Measurements from ENCODE around the gene DGKB.

DGKB gene

GRCh38 chr7:14275356-14275755 is 627.2 kb downstream of the DGKB start:
- no peak for ATAC-seq
- no peak for TF ChIP-seq RARB (CRISPR knock-in tag; IDR thresholded peaks at IDR 0.05)
- no peak for TF ChIP-seq ZC3H10 (CRISPR knock-in tag; IDR thresholded peaks at IDR 0.05)
- TF ChIP-seq GLIS3 (CRISPR knock-in tag; IDR thresholded peaks at IDR 0.05) = no peak
- TF ChIP-seq PATZ1 (CRISPR knock-in tag; IDR thresholded peaks at IDR 0.05; ENCODE audit: borderline replicate concordance) = no peak
- TF ChIP-seq BACH2 (CRISPR knock-in tag; IDR thresholded peaks at IDR 0.05; ENCODE audit: borderline replicate concordance) = no peak

- no peak for ATAC-seq
- TF ChIP-seq OSR1 (CRISPR knock-in tag; IDR thresholded peaks at IDR 0.05) = no peak
- TF ChIP-seq CSDC2 (CRISPR knock-in tag; IDR thresholded peaks at IDR 0.05) = no peak
- no peak for TF ChIP-seq PPARA (CRISPR knock-in tag; IDR thresholded peaks at IDR 0.05; ENCODE audit: borderline replicate concordance)
- no peak for TF ChIP-seq ESRRG (CRISPR knock-in tag; IDR thresholded peaks at IDR 0.05)
- TF ChIP-seq SNAI2 (CRISPR knock-in tag; IDR thresholded peaks at IDR 0.05) = no peak
- TF ChIP-seq, protein P1, sequence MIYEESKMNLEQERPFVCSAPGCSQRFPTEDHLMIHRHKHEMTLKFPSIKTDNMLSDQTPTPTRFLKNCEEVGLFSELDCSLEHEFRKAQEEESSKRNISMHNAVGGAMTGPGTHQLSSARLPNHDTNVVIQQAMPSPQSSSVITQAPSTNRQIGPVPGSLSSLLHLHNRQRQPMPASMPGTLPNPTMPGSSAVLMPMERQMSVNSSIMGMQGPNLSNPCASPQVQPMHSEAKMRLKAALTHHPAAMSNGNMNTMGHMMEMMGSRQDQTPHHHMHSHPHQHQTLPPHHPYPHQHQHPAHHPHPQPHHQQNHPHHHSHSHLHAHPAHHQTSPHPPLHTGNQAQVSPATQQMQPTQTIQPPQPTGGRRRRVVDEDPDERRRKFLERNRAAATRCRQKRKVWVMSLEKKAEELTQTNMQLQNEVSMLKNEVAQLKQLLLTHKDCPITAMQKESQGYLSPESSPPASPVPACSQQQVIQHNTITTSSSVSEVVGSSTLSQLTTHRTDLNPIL (CRISPR knock-in tag; IDR thresholded peaks at IDR 0.05; ENCODE audit: low read depth) = no peak
- no peak for TF ChIP-seq TCF4 (CRISPR knock-in tag; IDR thresholded peaks at IDR 0.05; ENCODE audit: borderline replicate concordance)
These were observed 631.1 kb downstream of the DGKB start for GRCh38 chr7:14271441-14271840.

DNA sequence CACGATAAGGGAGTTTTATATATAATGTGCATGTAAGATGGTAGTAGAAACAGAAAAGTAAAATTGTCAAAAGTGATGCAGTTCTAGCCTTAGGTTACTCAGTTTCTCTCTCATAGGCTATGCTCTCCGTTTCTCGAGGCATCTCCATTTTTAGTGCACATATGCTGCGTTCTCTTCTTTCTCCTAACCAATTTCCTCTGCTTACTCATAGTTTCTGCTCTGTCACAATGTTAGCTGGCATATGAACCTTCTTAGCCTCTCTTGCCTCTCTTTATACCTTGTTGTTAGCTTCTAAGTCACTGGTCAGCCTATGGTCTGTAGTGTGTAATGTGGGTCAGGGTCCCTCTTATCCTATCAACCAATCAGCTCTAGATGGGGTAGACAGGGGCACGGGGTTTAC is 632.5 kb downstream of the DGKB start:
- no peak for ATAC-seq

DNA sequence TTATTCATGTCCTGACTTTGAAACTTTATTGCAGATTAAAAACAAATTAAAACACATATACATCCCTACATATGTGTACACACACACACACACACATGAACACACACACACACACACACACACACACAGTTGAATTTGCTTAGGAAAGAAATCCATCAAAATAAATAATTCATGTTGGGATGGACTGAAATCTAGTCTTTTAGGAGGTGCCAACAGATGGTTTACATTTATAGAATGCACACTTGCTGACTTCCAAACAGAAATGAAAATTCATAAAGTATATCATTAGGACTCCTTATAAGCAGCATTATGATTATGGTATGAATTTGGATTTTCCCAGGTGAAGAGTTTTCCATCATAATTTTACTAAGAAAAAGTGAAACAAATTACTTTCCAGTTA is 642.5 kb downstream of the DGKB start:
- no peak for ATAC-seq
- TF ChIP-seq GLIS3 (CRISPR knock-in tag; IDR thresholded peaks at IDR 0.05) (no peak), ZFP30 (CRISPR knock-in tag; IDR thresholded peaks at IDR 0.05) (no peak), BACH2 (CRISPR knock-in tag; IDR thresholded peaks at IDR 0.05; ENCODE audit: borderline replicate concordance) (no peak), ESRRG (CRISPR knock-in tag; IDR thresholded peaks at IDR 0.05) (no peak), CSDC2 (CRISPR knock-in tag; IDR thresholded peaks at IDR 0.05) (no peak), TOX (CRISPR knock-in tag; IDR thresholded peaks at IDR 0.05; ENCODE audit: borderline replicate concordance) (no peak), SNAI2 (CRISPR knock-in tag; IDR thresholded peaks at IDR 0.05) (no peak), OSR1 (CRISPR knock-in tag; IDR thresholded peaks at IDR 0.05) (no peak), ZFP3 (CRISPR knock-in tag; IDR thresholded peaks at IDR 0.05) (no peak), TCF4 (CRISPR knock-in tag; IDR thresholded peaks at IDR 0.05; ENCODE audit: borderline replicate concordance) (no peak), ZNF565 (CRISPR knock-in tag; conservative IDR thresholded peaks at IDR 0.05; ENCODE audit: low read depth) (no peak), RARB (CRISPR knock-in tag; IDR thresholded peaks at IDR 0.05) (no peak), ISL1 (CRISPR knock-in tag; IDR thresholded peaks at IDR 0.05) (no peak), ZC3H10 (CRISPR knock-in tag; IDR thresholded peaks at IDR 0.05) (no peak), PPARA (CRISPR knock-in tag; IDR thresholded peaks at IDR 0.05; ENCODE audit: borderline replicate concordance) (no peak), CSRNP3 (CRISPR knock-in tag; IDR thresholded peaks at IDR 0.05) (no peak)
- TF ChIP-seq, protein P2, sequence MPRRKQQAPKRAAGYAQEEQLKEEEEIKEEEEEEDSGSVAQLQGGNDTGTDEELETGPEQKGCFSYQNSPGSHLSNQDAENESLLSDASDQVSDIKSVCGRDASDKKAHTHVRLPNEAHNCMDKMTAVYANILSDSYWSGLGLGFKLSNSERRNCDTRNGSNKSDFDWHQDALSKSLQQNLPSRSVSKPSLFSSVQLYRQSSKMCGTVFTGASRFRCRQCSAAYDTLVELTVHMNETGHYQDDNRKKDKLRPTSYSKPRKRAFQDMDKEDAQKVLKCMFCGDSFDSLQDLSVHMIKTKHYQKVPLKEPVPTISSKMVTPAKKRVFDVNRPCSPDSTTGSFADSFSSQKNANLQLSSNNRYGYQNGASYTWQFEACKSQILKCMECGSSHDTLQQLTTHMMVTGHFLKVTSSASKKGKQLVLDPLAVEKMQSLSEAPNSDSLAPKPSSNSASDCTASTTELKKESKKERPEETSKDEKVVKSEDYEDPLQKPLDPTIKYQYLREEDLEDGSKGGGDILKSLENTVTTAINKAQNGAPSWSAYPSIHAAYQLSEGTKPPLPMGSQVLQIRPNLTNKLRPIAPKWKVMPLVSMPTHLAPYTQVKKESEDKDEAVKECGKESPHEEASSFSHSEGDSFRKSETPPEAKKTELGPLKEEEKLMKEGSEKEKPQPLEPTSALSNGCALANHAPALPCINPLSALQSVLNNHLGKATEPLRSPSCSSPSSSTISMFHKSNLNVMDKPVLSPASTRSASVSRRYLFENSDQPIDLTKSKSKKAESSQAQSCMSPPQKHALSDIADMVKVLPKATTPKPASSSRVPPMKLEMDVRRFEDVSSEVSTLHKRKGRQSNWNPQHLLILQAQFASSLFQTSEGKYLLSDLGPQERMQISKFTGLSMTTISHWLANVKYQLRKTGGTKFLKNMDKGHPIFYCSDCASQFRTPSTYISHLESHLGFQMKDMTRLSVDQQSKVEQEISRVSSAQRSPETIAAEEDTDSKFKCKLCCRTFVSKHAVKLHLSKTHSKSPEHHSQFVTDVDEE (CRISPR knock-in tag; IDR thresholded peaks at IDR 0.05) = no peak
- TF ChIP-seq, protein P3, sequence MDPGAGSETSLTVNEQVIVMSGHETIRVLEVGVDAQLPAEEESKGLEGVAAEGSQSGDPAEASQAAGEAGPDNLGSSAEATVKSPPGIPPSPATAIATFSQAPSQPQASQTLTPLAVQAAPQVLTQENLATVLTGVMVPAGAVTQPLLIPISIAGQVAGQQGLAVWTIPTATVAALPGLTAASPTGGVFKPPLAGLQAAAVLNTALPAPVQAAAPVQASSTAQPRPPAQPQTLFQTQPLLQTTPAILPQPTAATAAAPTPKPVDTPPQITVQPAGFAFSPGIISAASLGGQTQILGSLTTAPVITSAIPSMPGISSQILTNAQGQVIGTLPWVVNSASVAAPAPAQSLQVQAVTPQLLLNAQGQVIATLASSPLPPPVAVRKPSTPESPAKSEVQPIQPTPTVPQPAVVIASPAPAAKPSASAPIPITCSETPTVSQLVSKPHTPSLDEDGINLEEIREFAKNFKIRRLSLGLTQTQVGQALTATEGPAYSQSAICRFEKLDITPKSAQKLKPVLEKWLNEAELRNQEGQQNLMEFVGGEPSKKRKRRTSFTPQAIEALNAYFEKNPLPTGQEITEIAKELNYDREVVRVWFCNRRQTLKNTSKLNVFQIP (CRISPR knock-in tag; IDR thresholded peaks at IDR 0.05; ENCODE audit: borderline replicate concordance, low read depth) = no peak

More for the DNA sequence above, 632.5 kb downstream of the DGKB start:
- TF ChIP-seq CSDC2 (CRISPR knock-in tag; IDR thresholded peaks at IDR 0.05) (no peak), TCF4 (CRISPR knock-in tag; IDR thresholded peaks at IDR 0.05; ENCODE audit: borderline replicate concordance) (no peak)

Data from SK-N-SH treated with all-trans-retinoic acid at 6 μM for 48 hours (cell line).